HG03095 (cell line): ENCODE data around the gene CNOT3.

Experiments
- ATAC-seq: cut with Tn5 transposase; IDR thresholded peaks from one replicate; pipeline ENCODE4 v1.9.1; 2021; ENCODE audit warnings: moderate library complexity; ENCODE audit not compliant: unreplicated experiment

The CNOT3 gene

DNA sequence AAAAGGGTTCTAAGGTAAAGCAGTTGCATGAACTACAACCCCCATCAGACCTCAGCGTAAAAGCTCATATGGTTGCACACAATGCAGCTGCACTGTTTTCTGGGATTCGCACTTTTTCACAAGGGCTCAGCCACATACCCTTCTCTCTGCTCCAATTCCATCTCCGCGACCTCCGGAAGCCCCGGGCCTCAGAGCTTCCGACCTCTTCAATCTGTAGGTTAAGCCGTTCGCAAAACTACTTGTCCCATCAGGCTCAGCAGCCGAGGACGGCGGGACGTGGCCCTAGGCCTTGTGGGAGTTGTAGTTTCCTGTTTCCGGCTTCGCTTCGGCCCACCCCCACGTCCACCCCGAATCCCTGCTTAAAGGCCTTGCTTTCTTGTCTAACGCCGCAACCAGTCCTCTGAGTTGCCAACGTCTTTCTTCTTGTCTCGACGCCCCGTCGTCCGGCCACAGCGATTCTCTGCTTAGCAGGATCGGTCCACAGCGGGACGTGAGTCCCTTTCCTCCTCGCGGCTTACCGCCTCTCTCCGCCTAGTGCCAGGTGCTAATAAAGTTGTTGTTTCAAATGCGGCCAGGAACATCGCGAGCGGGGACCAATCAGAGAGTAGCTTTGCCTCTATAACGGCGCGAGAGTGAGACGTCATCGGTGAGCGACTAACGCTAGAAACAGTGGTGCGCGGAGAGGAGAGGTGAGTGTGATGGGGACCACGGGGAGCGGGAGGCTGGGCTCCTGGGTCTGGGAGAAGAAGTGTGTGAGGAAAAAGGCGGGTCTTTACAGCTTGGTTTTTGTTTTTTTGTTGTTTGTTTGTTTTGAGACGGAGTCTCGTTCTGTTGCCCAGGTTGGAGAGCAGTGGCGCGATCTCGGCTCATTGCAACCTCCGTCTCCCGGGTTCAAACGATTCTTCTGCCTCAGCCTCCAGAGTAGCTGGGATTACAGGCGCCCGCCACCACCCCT lies 22.2 kb upstream of the CNOT3 start, which contains the start of the genes PRPF31 and TFPT:
Gene PRPF31, plus strand, starts transcription at position 646 of the 955 bp plus-strand sequence. CDS start 2,525 bp downstream, outside the sequence.
Gene TFPT, minus strand, starts transcription at position 549 of the 955 bp plus-strand sequence. Its CDS starts 388 bp downstream, at position 161.
- ATAC-seq, result peak; percentile 71

DNA sequence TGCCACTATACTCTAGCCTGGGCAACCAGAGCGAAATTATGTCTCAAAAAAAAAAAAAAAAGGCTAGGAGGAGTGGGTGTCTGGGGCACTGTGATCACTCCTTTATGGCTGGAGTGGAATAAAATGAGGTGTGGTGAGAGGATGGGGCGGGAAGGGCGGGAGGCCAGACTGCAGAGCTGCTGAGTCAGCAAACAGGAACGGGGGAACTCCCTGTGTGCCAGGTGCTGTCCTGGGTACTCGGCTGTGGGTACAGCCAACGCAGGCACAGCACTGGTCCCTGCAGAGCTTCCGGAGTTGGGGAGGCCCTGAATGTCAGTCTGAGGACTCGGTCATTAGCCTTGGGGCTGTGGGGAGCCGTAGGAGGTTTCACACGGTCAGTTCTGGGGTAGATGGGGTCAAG lies 16.3 kb upstream of the CNOT3 start:
- ATAC-seq, result no peak

DNA sequence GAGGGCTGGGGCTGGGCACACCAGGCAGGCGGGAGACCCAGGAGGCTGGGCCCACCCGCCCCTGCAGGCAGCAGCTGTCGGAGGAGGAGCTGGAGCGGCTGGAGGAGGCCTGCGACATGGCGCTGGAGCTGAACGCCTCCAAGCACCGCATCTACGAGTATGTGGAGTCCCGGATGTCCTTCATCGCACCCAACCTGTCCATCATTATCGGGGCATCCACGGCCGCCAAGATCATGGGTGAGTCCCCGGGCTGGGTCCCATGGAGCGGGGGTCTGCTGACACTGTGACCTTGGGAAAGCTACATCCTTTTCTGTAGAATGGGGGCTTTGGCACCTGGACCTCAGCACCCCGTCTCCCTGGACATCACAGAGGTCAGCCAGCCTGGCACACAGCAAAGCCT lies 13.9 kb upstream of the CNOT3 start:
- ATAC-seq, result no peak

- no peak for ATAC-seq
These were observed 13.2 kb upstream of the CNOT3 start for GRCh38 chr19:54124393-54124792.

DNA sequence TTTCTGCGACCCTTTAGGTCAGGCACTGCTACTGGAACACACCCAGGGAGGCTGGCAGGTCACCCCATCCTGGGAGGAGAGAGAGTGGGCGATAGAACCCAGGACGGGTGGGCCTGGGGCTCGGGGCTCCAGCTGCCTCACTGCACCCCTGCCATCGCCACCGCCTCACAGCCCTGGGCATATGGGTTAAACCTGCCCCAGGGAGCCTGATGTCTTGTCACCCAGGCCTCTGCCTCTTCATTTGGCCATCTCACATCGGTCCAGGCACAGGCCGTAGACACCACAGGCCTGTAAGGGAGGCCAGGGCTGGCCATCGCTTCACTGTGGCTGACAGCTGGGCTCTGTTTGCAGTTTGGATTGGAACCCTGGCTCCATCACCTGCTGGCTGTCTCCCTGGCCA lies 11.8 kb upstream of the CNOT3 start:
- ATAC-seq, result no peak

- ATAC-seq, result no peak
These were observed 9.7 kb upstream of the CNOT3 start for GRCh38 chr19:54127688-54128440.

GRCh38 chr19:54128441-54128725 lies 9.2 kb upstream of the CNOT3 start:
- no peak for ATAC-seq

DNA sequence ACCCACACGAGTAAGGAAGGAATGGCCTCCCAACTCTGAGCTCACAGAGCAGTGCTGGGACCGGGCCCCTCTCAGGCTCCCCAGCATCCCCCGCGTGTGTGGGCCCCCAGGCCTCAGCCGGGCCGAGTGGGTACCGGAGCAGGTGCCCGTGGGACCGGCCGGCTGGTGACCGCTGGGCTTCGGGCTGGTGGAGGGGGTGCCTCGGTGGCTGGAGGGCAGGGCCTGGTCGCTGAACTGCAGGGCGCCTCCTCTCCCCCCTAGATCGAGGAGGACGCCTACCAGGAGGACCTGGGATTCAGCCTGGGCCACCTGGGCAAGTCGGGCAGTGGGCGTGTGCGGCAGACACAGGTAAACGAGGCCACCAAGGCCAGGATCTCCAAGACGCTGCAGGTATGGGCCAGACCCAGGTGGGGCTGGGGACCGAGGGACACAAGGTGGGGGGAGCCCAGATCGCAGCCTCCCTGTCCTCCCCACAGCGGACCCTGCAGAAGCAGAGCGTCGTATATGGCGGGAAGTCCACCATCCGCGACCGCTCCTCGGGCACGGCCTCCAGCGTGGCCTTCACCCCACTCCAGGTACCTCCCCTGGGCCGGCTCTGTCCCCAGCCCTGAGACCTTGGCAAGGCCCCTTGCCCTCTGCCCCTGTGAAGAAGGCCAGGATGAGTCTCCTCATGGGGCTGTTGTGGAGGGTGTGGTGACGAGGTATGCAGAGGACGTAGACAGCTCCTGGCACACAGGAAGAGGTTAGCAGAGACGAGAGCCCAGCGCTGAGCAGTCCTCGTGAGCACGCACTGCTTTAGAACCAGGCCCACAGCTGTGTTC lies 8.6 kb upstream of the CNOT3 start:
- ATAC-seq, result no peak

DNA sequence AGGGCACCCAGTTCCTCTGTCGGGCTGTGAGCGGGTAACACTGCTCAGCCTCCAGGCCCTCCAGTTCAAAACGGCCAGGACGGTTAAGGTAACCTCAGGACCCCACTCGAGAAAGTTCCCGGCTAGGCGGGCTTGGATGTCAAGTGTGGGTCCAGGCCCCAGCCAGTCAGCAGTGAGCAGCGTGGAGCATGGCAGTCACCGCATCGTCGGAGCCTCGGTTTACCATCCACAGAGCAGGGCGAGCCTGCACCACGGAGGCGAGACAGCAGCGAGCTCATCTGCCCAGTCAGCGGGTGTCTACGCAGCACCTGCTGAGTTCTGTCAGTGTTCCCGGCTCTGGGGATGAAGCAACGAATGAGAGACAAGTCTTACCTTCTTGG lies 8.0 kb upstream of the CNOT3 start:
- ATAC-seq, result no peak

GRCh38 chr19:54133312-54133956 lies 4.1 kb upstream of the CNOT3 start:
- no peak for ATAC-seq

DNA sequence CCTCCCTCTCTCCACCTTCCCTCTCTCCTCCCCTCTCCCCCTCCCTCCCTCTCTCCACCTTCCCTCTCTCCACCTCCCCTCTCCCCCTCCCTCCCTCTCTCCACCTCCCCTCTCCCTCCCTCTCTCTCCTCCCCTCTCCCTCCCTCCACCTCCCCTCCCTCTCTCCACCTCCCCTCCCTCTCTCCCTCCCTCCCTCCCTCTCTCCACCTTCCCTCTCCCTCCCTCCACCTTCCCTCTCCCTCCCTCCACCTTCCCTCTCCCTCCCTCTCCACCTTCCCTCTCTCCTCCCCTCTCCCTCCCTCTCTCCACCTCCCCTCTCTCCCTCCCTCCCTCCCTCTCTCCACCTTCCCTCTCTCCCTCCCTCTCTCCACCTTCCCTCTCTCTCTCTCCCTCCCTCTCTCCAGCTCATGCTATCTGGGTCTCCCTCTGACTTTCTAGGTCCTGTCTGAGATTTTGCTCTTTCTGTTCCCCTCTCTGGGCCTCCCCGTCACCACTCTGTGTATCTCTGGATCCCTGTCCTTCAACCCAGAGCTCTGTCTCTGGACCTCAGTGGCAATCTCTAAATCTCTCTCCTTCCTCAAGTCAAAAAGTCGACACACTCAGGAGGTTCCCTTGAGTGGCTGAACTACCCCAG lies 3.5 kb upstream of the CNOT3 start:
- ATAC-seq, result no peak

- no peak for ATAC-seq
These were observed 1.3 kb upstream of the CNOT3 start for GRCh38 chr19:54136086-54136863.

DNA sequence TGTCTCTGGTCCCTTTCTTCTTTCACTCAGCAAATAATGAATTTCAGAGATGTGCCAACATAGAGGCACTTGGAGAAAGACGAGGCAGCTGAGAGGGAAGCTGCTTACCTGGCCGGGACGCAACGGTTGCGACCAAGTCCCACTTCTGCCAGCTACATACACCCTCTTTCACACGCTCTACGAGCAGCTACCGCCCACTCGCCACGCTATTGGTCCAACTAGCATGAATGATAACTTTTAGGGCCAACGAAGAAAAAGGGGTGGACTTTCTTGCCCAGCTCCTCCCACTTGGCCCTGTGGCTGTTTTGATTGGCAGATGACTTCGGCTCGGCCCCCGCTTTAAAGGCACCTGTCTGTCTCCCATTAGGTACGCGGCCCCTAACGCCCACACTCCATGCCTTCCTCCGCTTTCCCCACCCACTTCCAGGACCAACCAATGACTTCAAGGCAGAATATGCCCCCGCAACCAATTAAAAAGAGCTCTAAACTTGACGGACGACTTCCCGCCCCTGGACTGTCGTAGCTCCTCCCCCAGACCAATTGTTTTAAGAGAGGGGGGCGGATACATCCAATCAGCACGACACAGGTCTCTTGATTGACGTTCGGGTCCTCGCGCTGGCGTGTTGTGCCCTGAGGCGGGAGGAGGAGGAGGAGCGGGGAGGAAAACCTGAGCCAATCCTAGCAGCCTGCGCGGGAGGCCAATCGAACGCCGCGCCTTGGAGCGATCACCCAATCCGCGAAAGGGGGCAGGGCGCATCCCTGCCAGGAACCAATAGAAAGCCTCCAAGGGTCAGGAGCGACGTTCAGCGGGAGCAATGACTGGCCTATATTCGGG lies 481 bp upstream of the CNOT3 start:
- peak; percentile 72 for ATAC-seq

GRCh38 chr19:54138489-54139256 lies 1.1 kb downstream of the CNOT3 start:
- ATAC-seq, result no peak

GRCh38 chr19:54141356-54141755 lies 3.8 kb downstream of the CNOT3 start:
- no peak for ATAC-seq

- ATAC-seq, result no peak
These were observed 4.7 kb downstream of the CNOT3 start for GRCh38 chr19:54142166-54142780.

GRCh38 chr19:54145541-54146158 lies 8.1 kb downstream of the CNOT3 start:
- no peak for ATAC-seq
